ENCODE data around the gene RTP3.

- TF ChIP-seq REST (IDR thresholded peaks at IDR 0.05; ENCODE audit: low read depth) (no peak), MAX (IDR thresholded peaks at IDR 0.05) (no peak), CTCF (IDR thresholded peaks at IDR 0.05 in 2 of 3, conservative IDR thresholded peaks at IDR 0.05 in 1 of 3; ENCODE audit: borderline replicate concordance in 1 of 3, insufficient read depth in 1 of 3, low read depth in 2 of 3, low read length in 2 of 3) (no peak)
These were observed 48.2 kb downstream of the RTP3 start for GRCh38 chr3:46545818-46546630.
